Heart right ventricle (tissue), 16 donors: ENCODE measurements around the gene OXNAD1. TPM values are rescaled to one million over a fixed set of nuclear protein-coding genes. Genes with fewer than 3 reads are reported as not detected.

Experiments
- ATAC-seq, 8 donors: fragments of 200-7000 bp; cut with Tn5 transposase; one replicate each; pipeline ENCODE4 v1.9.1; 2020; ENCODE audit warnings: mild to moderate bottlenecking in 8 of 8, moderate library complexity in 8 of 8, moderate number of reproducible peaks in 1 of 8
- DNase-seq, 2 donors: peaks; one replicate each; pipeline ENCODE4 v3.0.0-alpha.2; 2020
- H3K27ac ChIP-seq, 10 donors: fragments of 200-600 bp; sonication (generic) in 2 of 10; one replicate each; pipeline versions ENCODE4 v1.5.0 to v1.8.0; 2020 to 2022; ENCODE audit warnings: mild to moderate bottlenecking in 3 of 10
- H3K27me3 ChIP-seq, 7 donors: fragments of 200-600 bp; one replicate each; pipeline ENCODE4 v1.8.0; 2021 to 2022; ENCODE audit warnings: mild to moderate bottlenecking in 2 of 7
- H3K36me3 ChIP-seq, 9 donors: fragments of 200-600 bp; sonication (generic) in 1 of 9; one replicate each; pipeline versions ENCODE4 v1.5.0 to v1.8.0; 2020 to 2022; ENCODE audit warnings: mild to moderate bottlenecking in 2 of 9
- H3K4me1 ChIP-seq, 9 donors: fragments of 200-600 bp; sonication (generic) in 1 of 9; one replicate each; pipeline versions ENCODE4 v1.5.0 to v1.8.0; 2020 to 2022; ENCODE audit warnings: mild to moderate bottlenecking in 4 of 9
- H3K4me3 ChIP-seq, 10 donors: fragments of 200-600 bp; sonication (generic) in 2 of 10; one replicate each; pipeline versions ENCODE4 v1.5.0 to v1.8.0; 2020 to 2022; ENCODE audit warnings: mild to moderate bottlenecking in 7 of 10, moderate library complexity in 2 of 10
- H3K9me3 ChIP-seq, 11 donors: fragments of 200-600 bp in 10 of 11; sonication (generic) in 2 of 11; one replicate each; pipeline versions ENCODE4 v1.5.0 to v1.8.0; 2013 to 2022; ENCODE audit warnings: mild to moderate bottlenecking in 2 of 11, control low read depth in 1 of 11, moderate library complexity in 1 of 11
- WGBS, 2 donors: extraction: QIAGEN DNeasy Blood & Tissue Kit; methylation state at CpG; one replicate each; pipeline ENCODE4 v1.1.7; 2013; ENCODE audit warnings: inconsistent platforms in 1 of 2; 5-methylcytosine and 5-hydroxymethylcytosine counted together
- intact Hi-C, 10 donors: fragments of 100-400 bp; cut with DNase I; formaldehyde crosslinking; loops; one replicate each; pipeline versions ENCODE4 v1.11.1 to v1.14.2; 2022
- polyA plus RNA-seq, 2 donors: library from polyadenylated mRNA; stranded (reverse); fragments of 200-250 nt; gene quantifications; one replicate each; pipeline ENCODE4 v1.2.3, GENCODE V29; 2013
- total RNA-seq, 10 donors: library from RNA; stranded (reverse); fragmentation: NEBNext Ultra II Directional in 3 of 10; extraction: Animal tissue kit (Norgen Biotek cat#: 25700) in 3 of 10; gene quantifications; one replicate each; pipeline versions ENCODE4 v1.2.1 to v1.2.4, GENCODE V29; 2021 to 2023
- TF ChIP-seq, protein P1 (sequence below), 9 donors: fragments of 200-600 bp; sonication (generic) in 2 of 9; IDR thresholded peaks; one replicate each; pipeline versions ENCODE4 v1.5.0 to v1.8.0; 2021 to 2022; ENCODE audit warnings: antibody characterized with exemption in 9 of 9, mild to moderate bottlenecking in 5 of 9, moderate library complexity in 1 of 9
- donor health status: Arrhythmogenic right ventricular cardiomyopathy.
- donor health status: ischemic (EF 13 %, LVEDD 7.1; RV severe dilation, severe dysfunction).
- donor health status: healthy with polysubstance abuse.
- donor health status: DM: no; HTN: yes; CAD: no.
- donor health status: DM: no; HTN: no; CAD: no.
- donor health status: ischemic (EF 25% LVEDD 6.9; RV normal size, moderate dysfunction).
- donor health status: ischemic (EF 25% LVEDD 5.7; RV mildly dilated, moderate dysfunction).
- donor health status: healthy.
- donor health status: DM: yes; HTN: yes; CAD: no.
- donor health status: Ischemic cardiomyopathy.
- donor health status: ischemic (EF 35%, LVEDD 5.7; RV mildly dilated, moderate dysfunction).
- donor health status: nonischemic (EF 11% LVEDD 7.7; RV severe dilation, severe dysfunction).
- donor health status: DM: yes; HTN: yes; CAD: no.
- donor health status: PGD.
- donor health status: ischemic (EF 29% LVEDD 5.4; RV normal size, mild dysfunction).
- donor health status: nonischemic (EF 23%, LVEDD 6.1; RV moderate dilation, normal function).

Gene OXNAD1
- total and polyA plus RNA-seq, 12 donors = 4.2 to 22.8 (median 17.1) TPM

DNA sequence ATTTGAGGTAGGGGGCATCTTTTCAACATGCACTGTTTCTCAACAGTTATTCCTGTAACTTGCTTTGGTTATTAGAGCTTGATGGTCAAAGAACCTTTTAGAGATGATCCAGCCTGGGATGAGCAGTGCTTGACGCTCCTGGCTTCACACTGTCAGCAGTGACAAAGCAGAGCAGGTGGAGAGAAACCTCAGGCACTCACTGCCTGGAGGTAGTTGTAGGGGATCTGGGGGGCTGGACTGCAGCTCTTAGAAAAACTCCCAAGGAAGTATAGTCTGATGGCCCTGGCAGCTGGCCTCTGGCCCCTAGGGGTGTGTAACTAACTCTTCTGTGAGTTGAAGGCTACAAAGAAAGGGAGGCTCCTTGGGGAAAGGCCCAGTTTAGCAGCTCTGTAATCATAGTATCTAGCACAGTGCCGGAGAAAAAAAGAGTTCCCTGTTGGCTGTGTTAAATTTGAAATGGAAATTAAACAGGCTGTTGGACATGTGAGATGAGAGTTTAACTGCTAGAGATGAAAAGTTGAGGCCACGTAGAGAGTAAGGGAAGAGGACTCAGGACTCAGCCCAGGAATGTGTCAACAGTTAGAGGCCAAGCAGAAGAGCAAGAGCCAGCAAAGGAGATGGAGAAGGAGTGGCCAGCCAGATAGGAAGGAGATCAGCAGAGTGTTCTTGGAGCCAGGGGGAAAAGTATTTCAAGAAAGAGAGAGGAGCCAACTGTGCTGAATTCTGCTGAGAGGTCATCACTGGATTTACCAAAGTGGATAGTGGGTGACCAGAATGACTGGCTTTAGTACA lies 14.2 kb downstream of the OXNAD1 start:
- peaks cover 0 to 31% (median 11%) of the 10 kb centered on the region in 9 donors for H3K4me1 ChIP-seq
- peak overlapping the region in 3 of 10 donors; percentile 7 to 64 (median 21) for H3K27ac ChIP-seq
- intact Hi-C loops = loop anchor here in 1 of 10 donors (5.0 kb wide), 1 partner anchor 273 kb away; no protein-coding TSS in a partner anchor
- peaks cover 0 to 62% (median 8%) of the 10 kb centered on the region in 9 donors for H3K36me3 ChIP-seq
- no peak for ATAC-seq
- H3K4me3 ChIP-seq = no peak overlapping the region
- DNase-seq = no peak
- 53% methylated on average over 3 of the region's 3 CpGs for WGBS, 2 donors
- H3K9me3 ChIP-seq = no peaks in the 10 kb centered on the region
- no peaks in the 10 kb centered on the region for H3K27me3 ChIP-seq
- TF ChIP-seq, protein P1, sequence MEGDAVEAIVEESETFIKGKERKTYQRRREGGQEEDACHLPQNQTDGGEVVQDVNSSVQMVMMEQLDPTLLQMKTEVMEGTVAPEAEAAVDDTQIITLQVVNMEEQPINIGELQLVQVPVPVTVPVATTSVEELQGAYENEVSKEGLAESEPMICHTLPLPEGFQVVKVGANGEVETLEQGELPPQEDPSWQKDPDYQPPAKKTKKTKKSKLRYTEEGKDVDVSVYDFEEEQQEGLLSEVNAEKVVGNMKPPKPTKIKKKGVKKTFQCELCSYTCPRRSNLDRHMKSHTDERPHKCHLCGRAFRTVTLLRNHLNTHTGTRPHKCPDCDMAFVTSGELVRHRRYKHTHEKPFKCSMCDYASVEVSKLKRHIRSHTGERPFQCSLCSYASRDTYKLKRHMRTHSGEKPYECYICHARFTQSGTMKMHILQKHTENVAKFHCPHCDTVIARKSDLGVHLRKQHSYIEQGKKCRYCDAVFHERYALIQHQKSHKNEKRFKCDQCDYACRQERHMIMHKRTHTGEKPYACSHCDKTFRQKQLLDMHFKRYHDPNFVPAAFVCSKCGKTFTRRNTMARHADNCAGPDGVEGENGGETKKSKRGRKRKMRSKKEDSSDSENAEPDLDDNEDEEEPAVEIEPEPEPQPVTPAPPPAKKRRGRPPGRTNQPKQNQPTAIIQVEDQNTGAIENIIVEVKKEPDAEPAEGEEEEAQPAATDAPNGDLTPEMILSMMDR (IDR thresholded peaks at IDR 0.05) = no peak

DNA sequence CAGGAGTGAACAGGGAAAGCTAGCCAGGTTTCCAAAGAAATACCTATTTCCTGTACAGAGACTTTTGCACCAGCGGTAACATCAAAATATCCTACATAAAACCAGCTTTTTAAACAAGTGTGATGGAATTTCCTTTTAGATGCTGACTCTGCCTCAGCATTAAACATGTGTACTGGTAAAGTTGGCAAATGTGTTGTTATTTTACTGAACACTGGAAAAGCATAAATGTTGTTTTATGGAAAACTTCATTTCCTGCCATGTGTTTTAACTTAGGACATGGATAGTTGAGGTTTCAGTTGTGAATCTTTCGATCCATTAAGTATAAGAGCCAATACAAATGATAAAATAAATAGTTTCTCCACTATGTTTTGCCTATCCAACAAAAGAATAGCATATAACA lies 15.7 kb downstream of the OXNAD1 start:
- no peaks in the 10 kb centered on the region for H3K9me3 ChIP-seq
- intact Hi-C loops = no loop called here
- H3K4me3 ChIP-seq = no peak overlapping the region
- H3K27me3 ChIP-seq = no peaks in the 10 kb centered on the region
- peaks cover under 1 to 42% (median 17%) of the 10 kb centered on the region in 9 donors for H3K4me1 ChIP-seq
- WGBS, 2 donors = 79 to 83% methylated on average over 2 of the region's 2 CpGs
- peaks cover 0 to 51% (median 4%) of the 10 kb centered on the region in 9 donors for H3K36me3 ChIP-seq
- TF ChIP-seq, protein P1 (IDR thresholded peaks at IDR 0.05) = no peak
- ATAC-seq (no peak), DNase-seq (no peak)
- no peak overlapping the region for H3K27ac ChIP-seq

DNA sequence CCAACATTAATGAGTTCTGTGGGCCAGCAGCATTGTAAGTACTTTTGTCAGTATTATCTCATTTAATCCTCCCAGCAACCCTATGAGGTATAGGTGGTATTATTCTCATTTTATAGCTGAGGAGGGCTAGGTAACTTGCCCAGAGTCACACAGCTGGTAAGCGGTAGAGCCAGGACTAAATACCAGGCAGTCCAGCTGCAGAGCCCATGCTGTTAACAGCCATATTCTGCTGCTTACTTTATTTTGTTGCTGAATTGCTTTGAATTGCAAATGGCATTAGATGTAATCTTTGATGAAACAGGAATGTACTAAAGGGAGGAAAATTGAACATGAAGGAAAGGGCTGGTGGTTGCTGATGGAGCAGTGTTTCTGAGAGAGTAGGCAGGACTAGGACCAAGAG lies 19.6 kb downstream of the OXNAD1 start:
- intact Hi-C loops = loop anchor here in 6 of 10 donors (5.0 kb wide), 4 partner anchors 233 to 268 kb away; no protein-coding TSS in a partner anchor
- Histone ChIP-seq H3K4me1 (peaks cover 22 to 57% (median 47%) of the 10 kb centered on the region in 9 donors), H3K36me3 (peaks cover 0 to 36% (median 0%) of the 10 kb centered on the region in 9 donors), H3K27me3 (no peaks in the 10 kb centered on the region), H3K4me3 (no peak overlapping the region), H3K9me3 (no peaks in the 10 kb centered on the region), H3K27ac (peak overlapping the region in 1 of 10 donors; percentile 88)
- 98 to 100% methylated on average over 1 of the region's 1 CpG for WGBS, 2 donors
- no peak for ATAC-seq
- DNase-seq = no peak
- TF ChIP-seq, protein P1 (IDR thresholded peaks at IDR 0.05) = no peak

DNA sequence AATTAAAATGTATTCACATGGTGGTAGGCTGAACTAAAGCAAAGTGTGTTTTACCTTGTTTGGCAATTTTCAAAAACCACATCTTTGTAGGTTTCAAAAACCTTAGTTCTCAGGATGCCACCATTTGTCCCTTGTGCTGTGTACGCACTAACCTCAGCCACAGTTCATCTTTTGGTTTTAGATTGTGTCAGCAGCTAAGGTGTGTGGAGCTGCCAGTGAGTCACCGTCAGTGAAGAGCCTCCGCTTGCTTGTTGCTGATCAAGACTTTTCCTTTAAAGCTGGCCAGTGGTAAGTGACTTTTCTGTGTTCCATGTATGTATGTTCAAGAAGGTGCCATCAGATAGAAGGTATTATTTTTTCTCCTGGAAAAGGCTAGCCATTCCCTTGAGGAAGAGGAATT lies 21.1 kb downstream of the OXNAD1 start:
- peak overlapping the region in 1 of 10 donors; percentile 39 for H3K4me3 ChIP-seq
- DNase-seq = no peak
- WGBS, 2 donors = 90 to 94% methylated on average over 3 of the region's 3 CpGs
- H3K27ac ChIP-seq = peak overlapping the region; percentile 41 to 88 (median 70)
- TF ChIP-seq, protein P1 (IDR thresholded peaks at IDR 0.05) = no peak
- intact Hi-C loops = loop anchor here in 6 of 10 donors (5.0 kb wide), 4 partner anchors 231 to 266 kb away; no protein-coding TSS in a partner anchor
- H3K4me1 ChIP-seq = peaks cover 26 to 66% (median 61%) of the 10 kb centered on the region in 9 donors
- H3K9me3 ChIP-seq = no peaks in the 10 kb centered on the region
- ATAC-seq = peak in 1 of 8 donors; percentile 21
- no peaks in the 10 kb centered on the region for H3K27me3 ChIP-seq
- peaks cover 0 to 38% (median 0%) of the 10 kb centered on the region in 9 donors for H3K36me3 ChIP-seq
